ENCODE measurements around the gene SKA2. TPM values are rescaled to one million over a fixed set of nuclear protein-coding genes. Genes with fewer than 3 reads are reported as not detected.
"Not testable (repeated sequence)": the region's sequence is repeated elsewhere in the genome, so short reads cannot be mapped to it uniquely, and the experiment has no call there.

The SKA2 gene
- total and polyA plus RNA-seq, 2 donors (not counting 3 experiments of a cell fraction or from before 2014, with no cell fraction given), result 12.9 to 79.6 TPM

DNA sequence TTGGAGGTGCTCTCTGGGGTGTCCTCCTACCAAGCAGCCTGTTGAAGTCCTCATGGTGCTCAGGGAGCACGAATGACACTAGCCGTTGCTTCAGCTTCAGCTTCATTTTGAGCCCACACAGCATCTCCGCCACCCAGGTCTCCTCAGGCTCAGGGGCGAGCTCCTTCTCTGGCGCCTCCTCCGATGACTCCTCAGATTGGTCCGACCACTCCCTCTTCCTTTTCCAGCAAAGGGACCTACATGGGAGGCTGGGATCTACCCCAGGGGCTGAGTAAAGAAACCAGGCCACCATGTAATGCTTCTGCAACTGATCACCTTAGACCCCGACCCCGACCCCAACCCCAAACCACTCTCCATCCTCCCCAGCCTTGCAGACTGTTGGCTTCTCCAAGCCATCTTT, 26.5 kb upstream of the SKA2 start:
- Histone ChIP-seq H3K4me2 (ENCODE audit: insufficient read depth, low read length) (no peak overlapping the region), H4K20me1 (replicated peaks; ENCODE audit: control insufficient read depth, extremely low read depth, insufficient read depth, low read length) (no peaks in the 10 kb centered on the region), H3K27ac (ENCODE audit: insufficient read depth, low read depth, low read length) (no peak overlapping the region), H3K4me3 (replicated peaks in 1 of 3; ENCODE audit: insufficient read depth in 1 of 3, low read depth in 1 of 3, low read length in 3 of 3) (no peak overlapping the region), H3K9me3 (replicated peaks; ENCODE audit: control insufficient read depth, insufficient read depth, low read length) (no peaks in the 10 kb centered on the region), H3K79me2 (ENCODE audit: control insufficient read depth, insufficient read depth, low read length) (peaks cover 20% of the 10 kb centered on the region), H3K36me3 (ENCODE audit: control insufficient read depth in 2 of 2, extremely low read depth in 1 of 2, insufficient read depth in 2 of 2, low read length in 2 of 2) (peaks cover 0 to 11% of the 10 kb centered on the region in 2 experiments), H3K4me1 (ENCODE audit: control insufficient read depth, extremely low read depth, insufficient read depth, low read length) (no peaks in the 10 kb centered on the region), H3K9me1 (replicated peaks; ENCODE audit: control insufficient read depth, extremely low read depth, insufficient read depth, low read length) (no peaks in the 10 kb centered on the region), H2AFZ (ENCODE audit: low read depth, low read length) (no peak overlapping the region), H3K27me3 (ENCODE audit: control insufficient read depth in 2 of 2, insufficient read depth in 2 of 2, low read length in 2 of 2) (no peaks in the 10 kb centered on the region), H3K9ac (replicated peaks; ENCODE audit: extremely low read depth, insufficient read depth, low read length) (no peak overlapping the region)
- DNase-seq (ENCODE audit: low read depth, low spot score) (no peak), FAIRE-seq (no peak)
- dilution Hi-C loops (cut with MboI; ENCODE audit: extremely low pct_ligation_motif_present, low sequenced_read_pairs) (no loop called here), intact Hi-C loops (cut with micrococcal nuclease) (no loop called here)
- BruUV-seq (replicated peaks), result no TSS peak
- POLR2A ChIA-PET, result no interaction called here
- CTCF ChIA-PET, result no interaction called here
- TF ChIP-seq POLR2A (IDR thresholded peaks at IDR 0.05; ENCODE audit: low read depth, low read length) (no peak), POLR2AphosphoS5 (IDR thresholded peaks at IDR 0.05; ENCODE audit: insufficient read depth, low read depth, low read length) (no peak)

DNA sequence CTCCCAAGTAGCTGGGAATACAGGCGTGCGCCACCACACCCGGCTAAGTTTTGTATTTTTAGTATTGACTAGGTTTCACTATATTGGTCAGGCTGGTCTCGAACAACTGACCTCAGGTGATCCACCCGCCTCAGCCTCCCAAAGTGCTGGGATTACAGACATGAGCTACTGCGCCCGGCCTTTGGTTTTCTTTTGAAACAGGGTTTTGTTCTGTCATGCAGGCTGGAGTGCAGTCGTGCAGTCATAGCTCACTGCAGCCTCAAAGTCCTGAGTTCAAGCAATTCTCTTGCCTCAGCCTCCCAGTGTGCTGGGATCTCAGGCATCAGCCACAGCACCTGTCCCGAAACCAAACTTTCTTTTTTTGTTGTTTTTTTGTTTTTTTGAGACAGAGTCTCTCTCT, 25.6 kb upstream of the SKA2 start:
- BruUV-seq (replicated peaks), result no TSS peak
- no peak overlapping the region for H3K4me3 ChIP-seq (replicated peaks in 1 of 3; ENCODE audit: insufficient read depth in 1 of 3, low read depth in 1 of 3, low read length in 3 of 3)
- peaks cover 23% of the 10 kb centered on the region for H3K79me2 ChIP-seq (ENCODE audit: control insufficient read depth, insufficient read depth, low read length)
- dilution Hi-C loops (cut with MboI; ENCODE audit: extremely low pct_ligation_motif_present, low sequenced_read_pairs) (no loop called here), intact Hi-C loops (cut with micrococcal nuclease) (no loop called here)
- TF ChIP-seq, protein P1, sequence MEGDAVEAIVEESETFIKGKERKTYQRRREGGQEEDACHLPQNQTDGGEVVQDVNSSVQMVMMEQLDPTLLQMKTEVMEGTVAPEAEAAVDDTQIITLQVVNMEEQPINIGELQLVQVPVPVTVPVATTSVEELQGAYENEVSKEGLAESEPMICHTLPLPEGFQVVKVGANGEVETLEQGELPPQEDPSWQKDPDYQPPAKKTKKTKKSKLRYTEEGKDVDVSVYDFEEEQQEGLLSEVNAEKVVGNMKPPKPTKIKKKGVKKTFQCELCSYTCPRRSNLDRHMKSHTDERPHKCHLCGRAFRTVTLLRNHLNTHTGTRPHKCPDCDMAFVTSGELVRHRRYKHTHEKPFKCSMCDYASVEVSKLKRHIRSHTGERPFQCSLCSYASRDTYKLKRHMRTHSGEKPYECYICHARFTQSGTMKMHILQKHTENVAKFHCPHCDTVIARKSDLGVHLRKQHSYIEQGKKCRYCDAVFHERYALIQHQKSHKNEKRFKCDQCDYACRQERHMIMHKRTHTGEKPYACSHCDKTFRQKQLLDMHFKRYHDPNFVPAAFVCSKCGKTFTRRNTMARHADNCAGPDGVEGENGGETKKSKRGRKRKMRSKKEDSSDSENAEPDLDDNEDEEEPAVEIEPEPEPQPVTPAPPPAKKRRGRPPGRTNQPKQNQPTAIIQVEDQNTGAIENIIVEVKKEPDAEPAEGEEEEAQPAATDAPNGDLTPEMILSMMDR (IDR thresholded peaks at IDR 0.05; ENCODE audit: extremely low read depth in 1 of 2, insufficient read depth in 1 of 2, low read depth in 1 of 2, low read length in 2 of 2), result no peak
- TF ChIP-seq GATA2 (IDR thresholded peaks at IDR 0.05; ENCODE audit: insufficient read depth, insufficient read length, low read depth, low read length) (no peak), FOS (IDR thresholded peaks at IDR 0.05; ENCODE audit: borderline replicate concordance, insufficient read depth, low read length) (no peak), EZH2 (IDR thresholded peaks at IDR 0.05; ENCODE audit: borderline replicate concordance, low read depth, low read length, severe bottlenecking) (no peak), POLR2AphosphoS5 (IDR thresholded peaks at IDR 0.05; ENCODE audit: insufficient read depth, low read depth, low read length) (no peak), MYC (IDR thresholded peaks at IDR 0.05; ENCODE audit: low read depth, low read length) (no peak), JUN (IDR thresholded peaks at IDR 0.05; ENCODE audit: borderline replicate concordance, insufficient read depth, insufficient read length, low read depth) (no peak), POLR2A (IDR thresholded peaks at IDR 0.05; ENCODE audit: low read depth, low read length) (no peak)
- TF ChIP-seq, protein P2, sequence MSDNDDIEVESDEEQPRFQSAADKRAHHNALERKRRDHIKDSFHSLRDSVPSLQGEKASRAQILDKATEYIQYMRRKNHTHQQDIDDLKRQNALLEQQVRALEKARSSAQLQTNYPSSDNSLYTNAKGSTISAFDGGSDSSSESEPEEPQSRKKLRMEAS (IDR thresholded peaks at IDR 0.05; ENCODE audit: insufficient read depth, insufficient read length), result no peak
- H4K20me1 ChIP-seq (replicated peaks; ENCODE audit: control insufficient read depth, extremely low read depth, insufficient read depth, low read length), result no peaks in the 10 kb centered on the region
- no peaks in the 10 kb centered on the region for H3K4me1 ChIP-seq (ENCODE audit: control insufficient read depth, extremely low read depth, insufficient read depth, low read length)
- H3K27me3 ChIP-seq (ENCODE audit: control insufficient read depth in 2 of 2, insufficient read depth in 2 of 2, low read length in 2 of 2), result no peaks in the 10 kb centered on the region
- H3K27ac ChIP-seq (ENCODE audit: insufficient read depth, low read depth, low read length), result no peak overlapping the region
- ChIA-PET POLR2A (no interaction called here), CTCF (interaction anchor here (1.1 kb wide), 1 partner anchor 10 kb away, joined by 4 read pairs; no protein-coding TSS in a partner anchor)
- H3K9me1 ChIP-seq (replicated peaks; ENCODE audit: control insufficient read depth, extremely low read depth, insufficient read depth, low read length), result no peaks in the 10 kb centered on the region
- H3K9ac ChIP-seq (replicated peaks; ENCODE audit: extremely low read depth, insufficient read depth, low read length), result no peak overlapping the region
- FAIRE-seq (no peak), DNase-seq (ENCODE audit: low read depth, low spot score) (no peak)
- no peak overlapping the region for H2AFZ ChIP-seq (ENCODE audit: low read depth, low read length)
- H3K4me2 ChIP-seq (ENCODE audit: insufficient read depth, low read length), result no peak overlapping the region
- no peaks in the 10 kb centered on the region for H3K9me3 ChIP-seq (replicated peaks; ENCODE audit: control insufficient read depth, insufficient read depth, low read length)
- peaks cover 0 to 8% of the 10 kb centered on the region in 2 experiments for H3K36me3 ChIP-seq (ENCODE audit: control insufficient read depth in 2 of 2, extremely low read depth in 1 of 2, insufficient read depth in 2 of 2, low read length in 2 of 2)

DNA sequence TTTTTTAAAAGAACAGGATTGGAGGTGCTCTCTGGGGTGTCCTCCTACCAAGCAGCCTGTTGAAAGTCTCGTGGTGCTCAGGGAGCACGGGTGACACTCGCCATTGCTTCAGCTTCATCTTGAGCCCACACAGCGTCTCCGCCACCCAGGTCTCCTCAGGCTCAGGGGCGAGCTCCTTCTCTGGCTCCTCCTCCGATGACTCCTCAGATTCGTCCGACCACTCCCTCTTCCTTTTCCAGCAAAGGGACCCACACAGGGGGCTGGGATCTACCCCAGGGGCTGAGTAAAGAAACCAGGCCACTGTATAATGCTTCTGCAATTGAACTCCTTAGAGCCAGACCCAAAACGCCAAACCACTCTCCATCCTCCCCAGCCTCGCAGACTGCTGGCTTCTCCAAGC, 24.6 kb upstream of the SKA2 start:
- intact Hi-C loops (cut with micrococcal nuclease); dilution Hi-C loops (cut with MboI; ENCODE audit: extremely low pct_ligation_motif_present, low sequenced_read_pairs); FAIRE-seq: not testable (repeated sequence)

More for the DNA sequence above, 24.6 kb upstream of the SKA2 start:
- not testable (repeated sequence) for H3K36me3 ChIP-seq (ENCODE audit: control insufficient read depth in 2 of 2, extremely low read depth in 1 of 2, insufficient read depth in 2 of 2, low read length in 2 of 2); H3K9me3 ChIP-seq (replicated peaks; ENCODE audit: control insufficient read depth, insufficient read depth, low read length); H3K27ac ChIP-seq (ENCODE audit: insufficient read depth, low read depth, low read length); H3K9me1 ChIP-seq (replicated peaks; ENCODE audit: control insufficient read depth, extremely low read depth, insufficient read depth, low read length); H3K27me3 ChIP-seq (ENCODE audit: control insufficient read depth in 2 of 2, insufficient read depth in 2 of 2, low read length in 2 of 2); H3K4me1 ChIP-seq (ENCODE audit: control insufficient read depth, extremely low read depth, insufficient read depth, low read length); H3K4me2 ChIP-seq (ENCODE audit: insufficient read depth, low read length); DNase-seq (ENCODE audit: low read depth, low spot score); H4K20me1 ChIP-seq (replicated peaks; ENCODE audit: control insufficient read depth, extremely low read depth, insufficient read depth, low read length); H2AFZ ChIP-seq (ENCODE audit: low read depth, low read length); BruUV-seq (replicated peaks); H3K4me3 ChIP-seq (replicated peaks in 1 of 3; ENCODE audit: insufficient read depth in 1 of 3, low read depth in 1 of 3, low read length in 3 of 3); H3K9ac ChIP-seq (replicated peaks; ENCODE audit: extremely low read depth, insufficient read depth, low read length)
- H3K79me2 ChIP-seq (ENCODE audit: control insufficient read depth, insufficient read depth, low read length), result peaks cover 32% of the 10 kb centered on the region
- ChIA-PET CTCF (interaction anchor here (1.1 kb wide), 1 partner anchor 14 kb away, joined by 3 read pairs; no protein-coding TSS in a partner anchor), POLR2A (interaction anchor here (0.6 kb wide), 1 partner anchor 548 kb away, joined by 3 read pairs; no protein-coding TSS in a partner anchor)
